K562 (cell line): Measurements from ENCODE around the gene DPM2. TPM values are rescaled to one million over a fixed set of nuclear protein-coding genes. Genes with fewer than 3 reads are reported as not detected.

Experiments used
- ATF1 ChIP-seq, 2 experiments: fragments of 450-650 bp in 1 of 2; IDR thresholded peaks; 2 replicates each; pipeline ENCODE4 v1.6.1; 2016; ENCODE audit warnings: missing compliant biosample characterization in 1 of 2, missing genetic modification characterization in 1 of 2
- IFI16 ChIP-seq: fragments of 250-450 bp; sonication (Bioruptor Pico); IDR thresholded peaks from 2 replicates; pipeline ENCODE4 v2.1.2; 2022; ENCODE audit warnings: mild to moderate bottlenecking, inconsistent platforms
- MYBL2 ChIP-seq, 2 experiments: fragments of 450-650 bp in 1 of 2; sonication (generic) in 1 of 2; formaldehyde crosslinking in 1 of 2; IDR thresholded peaks; 2 replicates each; pipeline versions ENCODE4 v1.6.1 to v1.8.1; 2017 to 2022; ENCODE audit warnings: borderline replicate concordance in 1 of 2, inconsistent platforms in 1 of 2, low read depth in 1 of 2, mild to moderate bottlenecking in 1 of 2, missing genetic modification reagents in 1 of 2, moderate library complexity in 1 of 2
- NBN ChIP-seq: fragments of 450-650 bp; IDR thresholded peaks from 2 replicates; pipeline ENCODE4 v1.6.1; 2016; ENCODE audit warnings: low read depth, mild to moderate bottlenecking
- PHB ChIP-seq: fragments of 250-450 bp; sonication (Bioruptor Pico); IDR thresholded peaks from 2 replicates; pipeline ENCODE4 v1.5.0; 2021
- POLR2G ChIP-seq: fragments of 200-400 bp; formaldehyde crosslinking; IDR thresholded peaks from 2 replicates; pipeline ENCODE4 v1.6.1; 2017; ENCODE audit warnings: low read depth, mild to moderate bottlenecking, antibody characterized with exemption, low read length, moderate library complexity
- PPARD ChIP-seq: fragments of 250-450 bp; sonication (Bioruptor Pico); IDR thresholded peaks from 2 replicates; pipeline ENCODE4 v1.8.0; 2022; ENCODE audit warnings: inconsistent platforms, mild to moderate bottlenecking, moderate library complexity
- TCFL5 ChIP-seq: fragments of 250-450 bp; sonication (Bioruptor Pico); conservative IDR thresholded peaks from 2 replicates; pipeline ENCODE4 v1.6.1; 2021; ENCODE audit warnings: mild to moderate bottlenecking, moderate library complexity, matching md5 sums
- TEAD1 ChIP-seq, 2 experiments: fragments of 450-650 bp in 1 of 2; sonication (generic) in 1 of 2; formaldehyde crosslinking; IDR thresholded peaks; 2 replicates each; pipeline versions ENCODE4 v1.4.0 to v1.8.0; 2020 to 2022; ENCODE audit warnings: mild to moderate bottlenecking in 2 of 2, missing genetic modification reagents in 1 of 2
- USF2 ChIP-seq: sonication (generic); formaldehyde crosslinking; IDR thresholded peaks from 2 replicates; pipeline ENCODE4 v1.5.0; 2020; ENCODE audit warnings: missing genetic modification reagents
- XRCC3 ChIP-seq: fragments of 450-650 bp; IDR thresholded peaks from 2 replicates; pipeline ENCODE4 v1.6.1; 2017; ENCODE audit warnings: mild to moderate bottlenecking, moderate library complexity
- ZFP36 ChIP-seq: fragments of 150-350 bp; IDR thresholded peaks from 2 replicates; pipeline ENCODE4 v1.6.1; 2018; ENCODE audit warnings: low read length, low read depth; ENCODE audit not compliant: partially characterized antibody
- ZFPM2 ChIP-seq: fragments of 250-450 bp; sonication (Bioruptor Pico); IDR thresholded peaks from 2 replicates; pipeline ENCODE4 v1.5.1; 2022; ENCODE audit warnings: mild to moderate bottlenecking
- ZKSCAN1 ChIP-seq: fragments of 150-350 bp; IDR thresholded peaks from 2 replicates; pipeline ENCODE4 v1.6.1; 2016; ENCODE audit warnings: low read depth, low read length
- ZNF175 ChIP-seq: fragments of 200-800 bp; sonication (Bioruptor generic); IDR thresholded peaks from 2 replicates; pipeline ENCODE4 v1.6.1; 2016; ENCODE audit warnings: low read depth, mild to moderate bottlenecking, missing genetic modification characterization, missing compliant biosample characterization
- ZNF23 ChIP-seq: fragments of 250-450 bp; sonication (Bioruptor Pico); IDR thresholded peaks from 2 replicates; pipeline ENCODE4 v1.4.0; 2020; ENCODE audit warnings: mild to moderate bottlenecking
- ZNF274 ChIP-seq: IDR thresholded peaks from 2 replicates; pipeline ENCODE4 v1.6.1; 2011; ENCODE audit warnings: low read depth, mild to moderate bottlenecking, low read length, moderate library complexity, borderline replicate concordance
- polyA plus RNA-seq, 8 experiments: library from polyadenylated mRNA; depleted of rRNA in 4 of 8; stranded (reverse) in 5 of 8; unstranded in 3 of 8; fragments of >200 nt; fragmentation: Nextera tagmentation in 2 of 8; fragmentation: Illumina TruSeq in 1 of 8; extraction: Ambion mirVana in 2 of 8; extraction: Trizol in 1 of 8; gene quantifications; 2 replicates each; pipeline versions ENCODE4 v1.2.1 to v1.2.3, GENCODE V29; 2011 to 2014; ENCODE audit warnings: inconsistent platforms in 1 of 8, missing spikeins in 1 of 8
- total RNA-seq, 7 experiments: library from RNA; depleted of rRNA in 6 of 7; stranded (reverse); fragments of >200 nt in 6 of 7; fragmentation: Illumina TruSeq in 2 of 7; extraction: Trizol in 2 of 7; gene quantifications; 2 replicates each; pipeline versions ENCODE4 v1.2.1 to v1.2.3, GENCODE V29; 2011 to 2021; ENCODE audit warnings: low replicate concordance in 1 of 7
- TF ChIP-seq, protein P1 (sequence below): fragments of 250-450 bp; sonication (Bioruptor Pico); IDR thresholded peaks from 2 replicates; pipeline ENCODE4 v1.8.0; 2021; ENCODE audit warnings: mild to moderate bottlenecking, moderate library complexity
- TF ChIP-seq, protein P2 (sequence below): fragments of 250-450 bp; sonication (Bioruptor Pico); IDR thresholded peaks from 2 replicates; pipeline ENCODE4 v1.5.0; 2020; ENCODE audit warnings: mild to moderate bottlenecking, borderline replicate concordance
- TF ChIP-seq, protein P3 (sequence below), 2 experiments: fragments of 450-650 bp in 1 of 2; sonication (generic) in 1 of 2; formaldehyde crosslinking; conservative IDR thresholded peaks; 2 replicates each; pipeline versions ENCODE4 v1.4.0 to v1.8.1; 2020 to 2022; ENCODE audit warnings: mild to moderate bottlenecking in 1 of 2, missing genetic modification reagents in 1 of 2
- TF ChIP-seq, protein P4 (sequence below): fragments of 450-650 bp; IDR thresholded peaks from 2 replicates; pipeline ENCODE4 v1.6.1; 2017; ENCODE audit warnings: mild to moderate bottlenecking, moderate library complexity

Gene DPM2
- total and polyA plus RNA-seq, 9 of the 15 experiments (the other 6 are each of a cell fraction or from before 2014, with no cell fraction given), result 43.5 to 126 (median 71.1) TPM

DNA sequence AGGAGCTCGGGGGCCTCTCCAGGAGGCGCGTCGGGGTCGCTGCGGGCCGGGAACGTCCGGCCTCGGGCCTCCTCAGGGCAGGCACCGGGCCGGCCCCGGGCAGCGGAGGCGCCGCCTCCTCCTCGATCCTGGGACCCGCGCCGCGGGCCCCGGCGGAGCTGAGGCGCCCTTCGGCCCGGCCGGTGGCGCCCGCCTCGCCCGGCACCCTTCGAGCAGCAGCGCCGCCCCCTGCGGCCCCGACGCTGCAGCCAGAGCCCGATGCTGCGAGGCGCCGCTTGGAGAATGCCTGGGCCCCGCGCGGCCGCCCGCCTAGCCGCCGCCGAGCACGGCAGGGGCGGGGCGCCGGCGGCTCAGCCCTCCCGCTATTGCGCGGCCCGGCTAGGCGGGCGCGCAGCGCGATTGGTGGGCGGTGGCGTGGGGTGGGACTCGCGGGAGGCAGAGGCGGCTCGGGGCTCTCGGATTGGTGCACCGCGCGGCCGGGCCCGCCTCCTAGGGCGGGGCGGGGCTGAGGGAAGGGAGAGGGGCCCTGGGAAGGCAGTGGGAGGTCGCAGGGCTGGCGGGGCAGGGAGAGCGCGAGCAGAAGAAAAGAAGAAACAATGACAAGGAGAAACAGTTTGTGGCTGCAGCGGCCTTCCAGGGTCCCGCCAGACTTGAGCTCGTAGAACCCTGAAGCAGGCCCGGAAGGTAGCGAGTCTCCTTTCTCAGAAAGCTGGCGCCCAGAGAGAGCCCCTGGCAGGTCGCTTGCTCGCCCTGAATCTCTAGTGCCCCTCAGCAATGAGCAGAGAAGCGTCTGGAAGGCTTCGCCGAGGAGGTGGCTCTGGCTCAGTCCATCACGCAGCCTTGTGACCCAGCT is 43.3 kb upstream of the DPM2 start, which contains the start of gene EEIG1 (continued):
- TF ChIP-seq, protein P1, sequence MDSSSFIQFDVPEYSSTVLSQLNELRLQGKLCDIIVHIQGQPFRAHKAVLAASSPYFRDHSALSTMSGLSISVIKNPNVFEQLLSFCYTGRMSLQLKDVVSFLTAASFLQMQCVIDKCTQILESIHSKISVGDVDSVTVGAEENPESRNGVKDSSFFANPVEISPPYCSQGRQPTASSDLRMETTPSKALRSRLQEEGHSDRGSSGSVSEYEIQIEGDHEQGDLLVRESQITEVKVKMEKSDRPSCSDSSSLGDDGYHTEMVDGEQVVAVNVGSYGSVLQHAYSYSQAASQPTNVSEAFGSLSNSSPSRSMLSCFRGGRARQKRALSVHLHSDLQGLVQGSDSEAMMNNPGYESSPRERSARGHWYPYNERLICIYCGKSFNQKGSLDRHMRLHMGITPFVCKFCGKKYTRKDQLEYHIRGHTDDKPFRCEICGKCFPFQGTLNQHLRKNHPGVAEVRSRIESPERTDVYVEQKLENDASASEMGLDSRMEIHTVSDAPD (CRISPR knock-in tag), result no peak
- TF ChIP-seq, protein P2, sequence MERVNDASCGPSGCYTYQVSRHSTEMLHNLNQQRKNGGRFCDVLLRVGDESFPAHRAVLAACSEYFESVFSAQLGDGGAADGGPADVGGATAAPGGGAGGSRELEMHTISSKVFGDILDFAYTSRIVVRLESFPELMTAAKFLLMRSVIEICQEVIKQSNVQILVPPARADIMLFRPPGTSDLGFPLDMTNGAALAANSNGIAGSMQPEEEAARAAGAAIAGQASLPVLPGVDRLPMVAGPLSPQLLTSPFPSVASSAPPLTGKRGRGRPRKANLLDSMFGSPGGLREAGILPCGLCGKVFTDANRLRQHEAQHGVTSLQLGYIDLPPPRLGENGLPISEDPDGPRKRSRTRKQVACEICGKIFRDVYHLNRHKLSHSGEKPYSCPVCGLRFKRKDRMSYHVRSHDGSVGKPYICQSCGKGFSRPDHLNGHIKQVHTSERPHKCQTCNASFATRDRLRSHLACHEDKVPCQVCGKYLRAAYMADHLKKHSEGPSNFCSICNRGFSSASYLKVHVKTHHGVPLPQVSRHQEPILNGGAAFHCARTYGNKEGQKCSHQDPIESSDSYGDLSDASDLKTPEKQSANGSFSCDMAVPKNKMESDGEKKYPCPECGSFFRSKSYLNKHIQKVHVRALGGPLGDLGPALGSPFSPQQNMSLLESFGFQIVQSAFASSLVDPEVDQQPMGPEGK, result no peak
- TF ChIP-seq NBN, result no peak
- TF ChIP-seq POLR2G, result peak; percentile 81
- TF ChIP-seq ZNF175 (CRISPR knock-in tag), result no peak
- no peak for TF ChIP-seq PHB (CRISPR knock-in tag)
- TF ChIP-seq USF2 (CRISPR knock-in tag), result no peak
- TF ChIP-seq, protein P3, sequence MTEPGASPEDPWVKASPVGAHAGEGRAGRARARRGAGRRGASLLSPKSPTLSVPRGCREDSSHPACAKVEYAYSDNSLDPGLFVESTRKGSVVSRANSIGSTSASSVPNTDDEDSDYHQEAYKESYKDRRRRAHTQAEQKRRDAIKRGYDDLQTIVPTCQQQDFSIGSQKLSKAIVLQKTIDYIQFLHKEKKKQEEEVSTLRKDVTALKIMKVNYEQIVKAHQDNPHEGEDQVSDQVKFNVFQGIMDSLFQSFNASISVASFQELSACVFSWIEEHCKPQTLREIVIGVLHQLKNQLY (CRISPR knock-in tag; conservative IDR thresholded peaks at IDR 0.05), result no peak
- TF ChIP-seq IFI16 (CRISPR knock-in tag), result no peak
- TF ChIP-seq XRCC3, result no peak
- no peak for TF ChIP-seq ZKSCAN1
- no peak for TF ChIP-seq ZFPM2 (CRISPR knock-in tag)
- TF ChIP-seq ATF1 (CRISPR knock-in tag; IDR thresholded peaks at IDR 0.05), result no peak
- TF ChIP-seq ATF1 (tag; IDR thresholded peaks at IDR 0.05), result 0 out of 2 replicates have a peak, but pooled peaks have one; percentile 33
- no peak for TF ChIP-seq TCFL5
- no peak for TF ChIP-seq MYBL2 (IDR thresholded peaks at IDR 0.05; ENCODE audit: low read depth)
- TF ChIP-seq MYBL2 (CRISPR knock-in tag; IDR thresholded peaks at IDR 0.05; ENCODE audit: borderline replicate concordance), result no peak
- peak; percentile 5 to 61; a peak in 1 of 4 replicates for TF ChIP-seq TEAD1 (CRISPR knock-in tag; IDR thresholded peaks at IDR 0.05)
- no peak for TF ChIP-seq ZNF23
- TF ChIP-seq PPARD, result no peak
- TF ChIP-seq ZNF274, result no peak
- TF ChIP-seq, protein P4, sequence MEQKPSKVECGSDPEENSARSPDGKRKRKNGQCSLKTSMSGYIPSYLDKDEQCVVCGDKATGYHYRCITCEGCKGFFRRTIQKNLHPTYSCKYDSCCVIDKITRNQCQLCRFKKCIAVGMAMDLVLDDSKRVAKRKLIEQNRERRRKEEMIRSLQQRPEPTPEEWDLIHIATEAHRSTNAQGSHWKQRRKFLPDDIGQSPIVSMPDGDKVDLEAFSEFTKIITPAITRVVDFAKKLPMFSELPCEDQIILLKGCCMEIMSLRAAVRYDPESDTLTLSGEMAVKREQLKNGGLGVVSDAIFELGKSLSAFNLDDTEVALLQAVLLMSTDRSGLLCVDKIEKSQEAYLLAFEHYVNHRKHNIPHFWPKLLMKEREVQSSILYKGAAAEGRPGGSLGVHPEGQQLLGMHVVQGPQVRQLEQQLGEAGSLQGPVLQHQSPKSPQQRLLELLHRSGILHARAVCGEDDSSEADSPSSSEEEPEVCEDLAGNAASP, result no peak
- peak; percentile 95 for TF ChIP-seq ZFP36
